ENCODE results near the gene NCAM1.
"Not testable (repeated sequence)": the region's sequence is repeated elsewhere in the genome, so short reads cannot be mapped to it uniquely, and the experiment has no call there.

Gene NCAM1

GRCh38 chr11:113022262-113022661 lies 61.0 kb downstream of the NCAM1 start:
- DNase-seq, result no peak

- no peak for DNase-seq
These were observed 62.0 kb downstream of the NCAM1 start for GRCh38 chr11:113023228-113023627.

- DNase-seq, result no peak
These were observed 62.8 kb downstream of the NCAM1 start for GRCh38 chr11:113023986-113024385.

GRCh38 chr11:113026778-113027177 lies 65.6 kb downstream of the NCAM1 start:
- no peak for DNase-seq

GRCh38 chr11:113034576-113034975 lies 73.4 kb downstream of the NCAM1 start:
- DNase-seq, result no peak

GRCh38 chr11:113035708-113036107 lies 74.5 kb downstream of the NCAM1 start:
- no peak for DNase-seq

GRCh38 chr11:113043698-113044097 lies 82.5 kb downstream of the NCAM1 start:
- no peak for DNase-seq

- no peak for DNase-seq
These were observed 83.9 kb downstream of the NCAM1 start for GRCh38 chr11:113045146-113045545.

GRCh38 chr11:113046866-113047265 lies 85.6 kb downstream of the NCAM1 start:
- DNase-seq, result no peak

- no peak for DNase-seq
These were observed 87.9 kb downstream of the NCAM1 start for GRCh38 chr11:113048820-113049768.

- DNase-seq, result not testable (repeated sequence)
These were observed 91.8 kb downstream of the NCAM1 start for GRCh38 chr11:113053042-113053441.

GRCh38 chr11:113057038-113057437 lies 95.8 kb downstream of the NCAM1 start:
- no peak for DNase-seq

GRCh38 chr11:113059548-113059947 lies 98.3 kb downstream of the NCAM1 start:
- DNase-seq, result no peak

- no peak for DNase-seq
These were observed 104.1 kb downstream of the NCAM1 start for GRCh38 chr11:113065330-113065729.

GRCh38 chr11:113072237-113072858 lies 111.1 kb downstream of the NCAM1 start:
- no peak for DNase-seq

GRCh38 chr11:113073290-113073953 lies 112.2 kb downstream of the NCAM1 start:
- no peak for DNase-seq

- no peak for DNase-seq
These were observed 114.4 kb downstream of the NCAM1 start for GRCh38 chr11:113075586-113076095.

- no peak for DNase-seq
These were observed 116.2 kb downstream of the NCAM1 start for GRCh38 chr11:113077379-113077778.

- DNase-seq, result no peak
These were observed 121.2 kb downstream of the NCAM1 start for GRCh38 chr11:113082341-113082955.

GRCh38 chr11:113083571-113083970 lies 122.4 kb downstream of the NCAM1 start:
- DNase-seq, result no peak

GRCh38 chr11:113084297-113084696 lies 123.1 kb downstream of the NCAM1 start:
- DNase-seq, result no peak

- no peak for DNase-seq
These were observed 124.2 kb downstream of the NCAM1 start for GRCh38 chr11:113085446-113085845.

- no peak for DNase-seq
These were observed 126.5 kb downstream of the NCAM1 start for GRCh38 chr11:113087706-113088105.
